Natural killer cell (primary cell): ENCODE data around the gene C13orf46. TPM values are rescaled to one million over a fixed set of nuclear protein-coding genes. Genes with fewer than 3 reads are reported as not detected.
A peak's percentile ranks its signal among the peaks of the same experiment; 100 is the strongest.
"Not testable (repeated sequence)": the region's sequence is repeated elsewhere in the genome, so short reads cannot be mapped to it uniquely, and the experiment has no call there.

Experiments
- ATAC-seq, 3 donors: fragments of 150-1000 bp in 2 of 3; fragments of 200-7000 bp in 1 of 3; cut with Tn5 transposase; 1 replicate in 1 of 3; 2 replicates in 2 of 3; pipeline ENCODE4 v1.10.0; 2021; ENCODE audit warnings: mild to moderate bottlenecking in 2 of 3, moderate library complexity in 2 of 3
- DNase-seq, 2 donors: peaks; one replicate each; pipeline versions ENCODE4 v3.0.0 to v3.0.0-alpha.2; 2013 to 2021; ENCODE audit warnings: mixed read lengths in 1 of 2
- H3K27ac ChIP-seq: one replicate; pipeline ENCODE4 v1.5.1; 2013; ENCODE audit warnings: mild to moderate bottlenecking, low read length
- H3K27me3 ChIP-seq: one replicate; pipeline ENCODE4 v1.6.1; 2013; ENCODE audit warnings: low read length; ENCODE audit not compliant: control insufficient read depth, insufficient read depth
- H3K36me3 ChIP-seq: one replicate; pipeline ENCODE4 v1.6.1; 2013; ENCODE audit warnings: low read length; ENCODE audit not compliant: control insufficient read depth, insufficient read depth
- H3K4me1 ChIP-seq: one replicate; pipeline ENCODE4 v1.6.1; 2013; ENCODE audit warnings: low read length; ENCODE audit not compliant: control insufficient read depth, insufficient read depth
- H3K4me3 ChIP-seq: one replicate; pipeline ENCODE4 v1.5.1; 2013; ENCODE audit warnings: low read length
- H3K9me3 ChIP-seq: one replicate; pipeline ENCODE4 v1.6.1; 2013; ENCODE audit warnings: low read length; ENCODE audit not compliant: control insufficient read depth, insufficient read depth
- H3K27ac Mint-ChIP-seq, 2 donors: one replicate each; pipeline ENCODE4 v1.8.0; 2022; ENCODE audit warnings: mild to moderate bottlenecking in 2 of 2, mixed read lengths in 2 of 2, moderate library complexity in 1 of 2
- H3K27me3 Mint-ChIP-seq, 2 donors: one replicate each; pipeline ENCODE4 v1.8.0; 2022; ENCODE audit warnings: low read depth in 2 of 2, mixed read lengths in 2 of 2
- H3K36me3 Mint-ChIP-seq: one replicate; pipeline ENCODE4 v1.8.0; 2022; ENCODE audit warnings: mixed read lengths
- H3K4me1 Mint-ChIP-seq, 2 donors: one replicate each; pipeline ENCODE4 v1.8.0; 2022; ENCODE audit warnings: mixed read lengths in 2 of 2
- H3K4me3 Mint-ChIP-seq: one replicate; pipeline ENCODE4 v1.8.0; 2022; ENCODE audit warnings: mild to moderate bottlenecking, moderate library complexity, mixed read lengths
- H3K9me3 Mint-ChIP-seq, 2 donors: one replicate each; pipeline ENCODE4 v1.8.0; 2022; ENCODE audit warnings: mixed read lengths in 2 of 2
- WGBS: methylation state at CpG from one replicate; pipeline ENCODE4 v1.1.7; 2013; ENCODE audit warnings: missing lambda C conversion rate; ENCODE audit not compliant: insufficient coverage; 5-methylcytosine and 5-hydroxymethylcytosine counted together
- intact Hi-C: fragments of 100-400 bp; cut with micrococcal nuclease; formaldehyde crosslinking; loops from one replicate; pipeline ENCODE4 v1.14.2; 2022
- total RNA-seq, 4 donors: library from RNA; stranded (reverse); fragments of 120-200 nt in 1 of 4; gene quantifications; one replicate each; pipeline versions ENCODE4 v1.2.3 to v1.2.4, GENCODE V29; 2013 to 2022
- TF ChIP-seq, protein P1 (sequence below): fragments of 200-600 bp; IDR thresholded peaks from one replicate; pipeline ENCODE4 v1.8.0; 2022; ENCODE audit warnings: antibody characterized with exemption

The C13orf46 gene
- total RNA-seq, 3 donors from 2014 or later (not counting 1 experiment from before 2014, with no cell fraction given), result 21.1 to 23.9 (median 23.5) TPM

DNA sequence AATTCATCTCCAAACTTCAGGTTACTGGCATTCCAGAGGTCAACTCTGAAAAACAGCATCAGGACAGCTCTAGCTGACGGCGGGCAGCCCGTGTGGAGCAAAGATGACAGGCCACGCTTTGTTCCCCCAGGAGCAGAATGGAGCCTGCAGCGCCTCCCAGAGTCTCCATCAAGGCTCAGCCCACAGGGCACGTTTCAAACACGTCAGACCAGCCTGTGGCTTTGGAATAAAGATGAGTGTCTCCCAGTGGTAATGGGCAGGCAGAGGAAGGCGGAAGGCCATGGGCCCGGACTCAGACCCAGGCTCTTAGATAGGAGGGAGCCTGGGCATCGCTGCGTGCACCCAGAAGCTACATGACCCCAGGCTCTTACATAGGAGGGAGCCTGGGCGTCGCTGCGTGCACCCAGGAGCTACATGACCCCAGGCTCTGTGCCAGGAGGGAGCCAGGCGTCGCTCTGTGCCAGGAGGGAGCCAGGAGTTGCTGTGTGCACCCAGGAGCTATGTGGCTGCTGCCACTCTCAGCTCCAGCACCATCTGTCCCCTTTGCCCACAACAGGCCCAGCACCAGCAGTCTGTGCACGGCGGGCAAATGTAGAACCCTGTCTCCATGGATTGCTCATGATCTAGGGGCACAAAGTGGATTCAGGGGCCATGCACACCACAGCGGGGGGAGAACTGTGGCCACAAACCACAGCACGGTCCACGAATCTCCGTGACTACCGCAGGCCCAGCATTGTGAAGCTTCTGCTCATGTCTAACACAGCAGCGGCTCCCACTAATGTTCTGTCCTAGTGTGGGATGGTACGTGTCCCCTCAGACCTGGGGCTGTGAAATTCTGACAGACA, 47.8 kb upstream of the C13orf46 start:
- Histone ChIP-seq H3K27ac (no peak overlapping the region), H3K9me3 (no peaks in the 10 kb centered on the region), H3K27me3 (no peaks in the 10 kb centered on the region), H3K36me3 (peaks cover 92% of the 10 kb centered on the region), H3K4me1 (peaks cover 31% of the 10 kb centered on the region), H3K4me3 (no peak overlapping the region)
- Mint-ChIP-seq H3K36me3 (no peaks in the 10 kb centered on the region), H3K4me1 (peaks cover 16 to 20% of the 10 kb centered on the region in 2 donors), H3K4me3 (no peak overlapping the region), H3K27ac (peak overlapping the region; percentile 44 to 67), H3K27me3 (no peaks in the 10 kb centered on the region), H3K9me3 (no peaks in the 10 kb centered on the region)
- ATAC-seq (no peak), DNase-seq (no peak)
- 86% methylated on average over 25 of the region's 25 CpGs for WGBS
- intact Hi-C loops, result no loop called here
- TF ChIP-seq, protein P1, sequence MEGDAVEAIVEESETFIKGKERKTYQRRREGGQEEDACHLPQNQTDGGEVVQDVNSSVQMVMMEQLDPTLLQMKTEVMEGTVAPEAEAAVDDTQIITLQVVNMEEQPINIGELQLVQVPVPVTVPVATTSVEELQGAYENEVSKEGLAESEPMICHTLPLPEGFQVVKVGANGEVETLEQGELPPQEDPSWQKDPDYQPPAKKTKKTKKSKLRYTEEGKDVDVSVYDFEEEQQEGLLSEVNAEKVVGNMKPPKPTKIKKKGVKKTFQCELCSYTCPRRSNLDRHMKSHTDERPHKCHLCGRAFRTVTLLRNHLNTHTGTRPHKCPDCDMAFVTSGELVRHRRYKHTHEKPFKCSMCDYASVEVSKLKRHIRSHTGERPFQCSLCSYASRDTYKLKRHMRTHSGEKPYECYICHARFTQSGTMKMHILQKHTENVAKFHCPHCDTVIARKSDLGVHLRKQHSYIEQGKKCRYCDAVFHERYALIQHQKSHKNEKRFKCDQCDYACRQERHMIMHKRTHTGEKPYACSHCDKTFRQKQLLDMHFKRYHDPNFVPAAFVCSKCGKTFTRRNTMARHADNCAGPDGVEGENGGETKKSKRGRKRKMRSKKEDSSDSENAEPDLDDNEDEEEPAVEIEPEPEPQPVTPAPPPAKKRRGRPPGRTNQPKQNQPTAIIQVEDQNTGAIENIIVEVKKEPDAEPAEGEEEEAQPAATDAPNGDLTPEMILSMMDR, result no peak

DNA sequence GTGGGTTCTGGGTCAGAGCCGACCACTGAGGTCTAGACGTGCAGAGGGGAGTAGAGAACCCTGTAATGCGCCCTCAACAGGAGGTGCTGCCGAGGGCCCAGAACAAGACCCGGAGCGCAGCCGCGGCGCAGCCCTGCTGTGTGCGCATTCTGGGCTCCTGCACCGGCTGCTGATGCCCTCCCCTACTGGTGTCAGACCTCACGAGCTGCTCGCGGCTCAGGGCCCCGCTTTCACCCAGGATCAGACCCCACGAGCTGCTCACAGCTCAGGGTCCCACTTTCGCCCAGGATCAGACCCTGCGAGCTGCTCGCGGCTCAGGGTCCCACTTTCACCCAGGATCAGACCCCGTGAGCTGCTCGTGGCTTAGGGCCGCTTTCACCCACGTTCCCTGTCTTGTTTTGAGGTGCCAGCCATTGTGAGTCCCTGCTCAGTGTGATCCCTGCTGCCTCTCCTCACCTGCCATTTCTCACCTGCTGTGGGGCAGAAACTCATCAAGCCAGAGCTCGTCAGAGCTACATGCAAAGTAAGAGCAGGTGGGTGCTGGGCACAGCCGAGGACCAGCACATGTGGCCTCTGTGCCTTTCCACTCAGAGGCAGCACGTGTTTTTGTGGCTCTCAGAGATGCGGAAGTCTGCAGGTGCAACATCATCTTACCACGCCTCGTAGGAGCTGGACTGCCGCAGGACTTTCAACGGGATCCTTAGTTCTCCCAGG, 47.0 kb upstream of the C13orf46 start:
- Mint-ChIP-seq H3K9me3 (no peaks in the 10 kb centered on the region), H3K27ac (peak overlapping the region; percentile 44 to 67), H3K36me3 (no peaks in the 10 kb centered on the region), H3K4me3 (no peak overlapping the region), H3K4me1 (peaks cover 18 to 20% of the 10 kb centered on the region in 2 donors), H3K27me3 (no peaks in the 10 kb centered on the region)
- ATAC-seq (no peak), DNase-seq (no peak)
- no peaks in the 10 kb centered on the region for H3K9me3 ChIP-seq
- TF ChIP-seq, protein P1, result no peak
- H3K4me1 ChIP-seq, result peaks cover 23% of the 10 kb centered on the region
- H3K27me3 ChIP-seq, result no peaks in the 10 kb centered on the region
- peaks cover 92% of the 10 kb centered on the region for H3K36me3 ChIP-seq
- no peak overlapping the region for H3K4me3 ChIP-seq
- 94% methylated on average over 32 of the region's 32 CpGs for WGBS
- intact Hi-C loops, result no loop called here
- no peak overlapping the region for H3K27ac ChIP-seq

DNA sequence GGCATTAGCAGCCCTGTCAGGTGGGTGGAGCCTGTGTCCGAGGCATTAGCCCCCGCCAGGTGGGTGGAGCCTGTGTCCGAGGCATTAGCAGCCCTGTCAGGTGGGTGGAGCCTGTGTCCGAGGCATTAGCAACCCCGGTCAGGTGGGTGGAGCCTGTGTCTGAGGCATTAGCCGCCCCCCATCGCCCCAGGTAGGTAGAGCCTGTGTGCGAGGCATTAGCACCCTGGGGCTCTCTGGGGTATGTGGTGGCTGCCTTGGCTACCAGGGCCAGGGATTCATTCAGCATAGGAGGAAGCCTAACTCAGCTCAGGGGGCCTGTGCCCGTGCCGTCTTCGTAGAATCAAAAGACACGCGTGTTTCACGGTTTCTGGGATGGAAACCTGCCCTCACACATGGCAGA, 46.3 kb upstream of the C13orf46 start:
- H3K9me3 ChIP-seq, DNase-seq, H3K27me3 ChIP-seq, H3K4me3 Mint-ChIP-seq, H3K4me3 ChIP-seq, intact Hi-C loops, H3K36me3 Mint-ChIP-seq, ATAC-seq, H3K27ac ChIP-seq, H3K9me3 Mint-ChIP-seq, H3K27me3 Mint-ChIP-seq: not testable (repeated sequence)
- peaks cover 13 to 18% of the 10 kb centered on the region in 2 donors for H3K4me1 Mint-ChIP-seq
- Histone ChIP-seq H3K4me1 (peaks cover 15% of the 10 kb centered on the region), H3K36me3 (peaks cover 95% of the 10 kb centered on the region)
- 94% methylated on average over 13 of the region's 14 CpGs for WGBS
- H3K27ac Mint-ChIP-seq, result peak overlapping the region in 1 of 2 donors; percentile 44

DNA sequence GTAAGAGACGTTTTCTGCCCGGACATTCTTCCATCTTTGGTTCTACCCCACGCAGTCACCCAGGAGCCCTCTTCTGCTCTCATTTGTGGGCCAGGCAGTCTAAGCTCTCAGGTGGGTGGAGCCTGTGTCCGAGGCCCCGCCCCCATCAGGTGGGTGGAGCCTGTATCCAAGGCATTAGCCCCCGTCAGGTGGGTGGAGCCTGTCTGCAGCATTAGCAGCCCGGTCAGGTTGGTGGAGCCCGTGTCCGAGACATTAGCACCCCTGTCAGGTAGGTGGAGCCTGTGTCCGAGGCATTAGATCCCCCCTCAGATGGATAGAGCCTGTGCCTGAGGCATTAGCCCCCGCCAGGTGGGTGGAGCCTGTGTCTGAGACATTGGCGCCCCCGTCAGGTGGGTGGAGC, 45.5 kb upstream of the C13orf46 start:
- Mint-ChIP-seq H3K27me3 (no peaks in the 10 kb centered on the region), H3K4me3 (no peak overlapping the region), H3K27ac (peak overlapping the region; percentile 31 to 51), H3K36me3 (no peaks in the 10 kb centered on the region), H3K9me3 (no peaks in the 10 kb centered on the region), H3K4me1 (peaks cover 7 to 15% of the 10 kb centered on the region in 2 donors)
- peaks cover 96% of the 10 kb centered on the region for H3K36me3 ChIP-seq
- H3K9me3 ChIP-seq, result no peaks in the 10 kb centered on the region
- H3K27ac ChIP-seq, result no peak overlapping the region
- 90% methylated on average over 11 of the region's 13 CpGs for WGBS
- intact Hi-C loops, result no loop called here
- no peak overlapping the region for H3K4me3 ChIP-seq
- peak in 1 of 2 donors; percentile 65 for DNase-seq
- TF ChIP-seq, protein P1, result no peak
- ATAC-seq, result peak in 2 of 3 donors; percentile 44 to 66
- H3K4me1 ChIP-seq, result peaks cover 8% of the 10 kb centered on the region
- no peaks in the 10 kb centered on the region for H3K27me3 ChIP-seq
